IPS-18a (cell line): Measurements from ENCODE around the gene CCDC14.

Experiments used
- H3K27ac ChIP-seq: one replicate; pipeline ENCODE4 v1.5.1; 2013; ENCODE audit warnings: low read length
- H3K27me3 ChIP-seq: one replicate; pipeline ENCODE4 v1.6.1; 2013; ENCODE audit warnings: mild to moderate bottlenecking, low read length; ENCODE audit not compliant: control insufficient read depth, insufficient read depth
- H3K36me3 ChIP-seq: one replicate; pipeline ENCODE4 v1.6.1; 2013; ENCODE audit warnings: low read depth, low read length; ENCODE audit not compliant: control insufficient read depth
- H3K4me1 ChIP-seq: one replicate; pipeline ENCODE4 v1.6.1; 2013; ENCODE audit warnings: low read depth, low read length; ENCODE audit not compliant: control insufficient read depth
- H3K4me3 ChIP-seq: one replicate; pipeline ENCODE4 v1.5.1; 2013; ENCODE audit warnings: low read length
- H3K9ac ChIP-seq: one replicate; pipeline ENCODE4 v1.6.1; 2013; ENCODE audit warnings: mild to moderate bottlenecking, low read length, moderate library complexity
- H3K9me3 ChIP-seq: one replicate; pipeline ENCODE4 v1.6.1; 2013; ENCODE audit warnings: low read depth, low read length; ENCODE audit not compliant: control insufficient read depth

CCDC14 gene

GRCh38 chr3:123930445-123930844 is 30.6 kb downstream of the CCDC14 start:
- Histone ChIP-seq H3K4me1 (no peaks in the 10 kb centered on the region), H3K36me3 (peaks cover 66% of the 10 kb centered on the region), H3K27me3 (no peaks in the 10 kb centered on the region), H3K9me3 (no peaks in the 10 kb centered on the region), H3K4me3 (no peak overlapping the region), H3K9ac (no peak overlapping the region), H3K27ac (no peak overlapping the region)

- Histone ChIP-seq H3K27me3 (no peaks in the 10 kb centered on the region), H3K27ac (no peak overlapping the region), H3K4me3 (no peak overlapping the region), H3K9me3 (no peaks in the 10 kb centered on the region), H3K9ac (no peak overlapping the region), H3K4me1 (no peaks in the 10 kb centered on the region), H3K36me3 (peaks cover 55% of the 10 kb centered on the region)
These were observed 31.7 kb downstream of the CCDC14 start for GRCh38 chr3:123929325-123929724.

GRCh38 chr3:123926396-123926795 is 34.6 kb downstream of the CCDC14 start:
- H3K4me3 ChIP-seq: no peak overlapping the region
- no peaks in the 10 kb centered on the region for H3K27me3 ChIP-seq
- no peaks in the 10 kb centered on the region for H3K4me1 ChIP-seq
- no peak overlapping the region for H3K9ac ChIP-seq
- H3K9me3 ChIP-seq: no peaks in the 10 kb centered on the region
- no peak overlapping the region for H3K27ac ChIP-seq
- H3K36me3 ChIP-seq: peaks cover 52% of the 10 kb centered on the region

GRCh38 chr3:123920868-123921267 is 40.2 kb downstream of the CCDC14 start:
- peaks cover 35% of the 10 kb centered on the region for H3K36me3 ChIP-seq
- H3K9me3 ChIP-seq: peaks cover 3% of the 10 kb centered on the region
- H3K27ac ChIP-seq: no peak overlapping the region
- H3K4me3 ChIP-seq: no peak overlapping the region
- no peak overlapping the region for H3K9ac ChIP-seq
- H3K27me3 ChIP-seq: no peaks in the 10 kb centered on the region
- H3K4me1 ChIP-seq: no peaks in the 10 kb centered on the region

- Histone ChIP-seq H3K9me3 (peaks cover 3% of the 10 kb centered on the region), H3K36me3 (peaks cover 36% of the 10 kb centered on the region), H3K4me1 (no peaks in the 10 kb centered on the region), H3K4me3 (no peak overlapping the region), H3K27me3 (no peaks in the 10 kb centered on the region), H3K27ac (no peak overlapping the region), H3K9ac (no peak overlapping the region)
These were observed 40.6 kb downstream of the CCDC14 start for GRCh38 chr3:123920383-123920782.

- no peak overlapping the region for H3K4me3 ChIP-seq
- H3K9me3 ChIP-seq: peaks cover 3% of the 10 kb centered on the region
- no peak overlapping the region for H3K27ac ChIP-seq
- H3K27me3 ChIP-seq: no peaks in the 10 kb centered on the region
- no peak overlapping the region for H3K9ac ChIP-seq
- peaks cover 46% of the 10 kb centered on the region for H3K36me3 ChIP-seq
- no peaks in the 10 kb centered on the region for H3K4me1 ChIP-seq
These were observed 41.7 kb downstream of the CCDC14 start for GRCh38 chr3:123919353-123919752.

GRCh38 chr3:123914829-123915228 is 46.2 kb downstream of the CCDC14 start:
- Histone ChIP-seq H3K9me3 (no peaks in the 10 kb centered on the region), H3K36me3 (peaks cover 23% of the 10 kb centered on the region), H3K27ac (no peak overlapping the region), H3K9ac (no peak overlapping the region), H3K4me1 (no peaks in the 10 kb centered on the region), H3K4me3 (no peak overlapping the region), H3K27me3 (no peaks in the 10 kb centered on the region)

- Histone ChIP-seq H3K9me3 (no peaks in the 10 kb centered on the region), H3K27me3 (no peaks in the 10 kb centered on the region), H3K9ac (no peak overlapping the region), H3K27ac (no peak overlapping the region), H3K36me3 (peaks cover 8% of the 10 kb centered on the region), H3K4me3 (no peak overlapping the region), H3K4me1 (no peaks in the 10 kb centered on the region)
These were observed 51.2 kb downstream of the CCDC14 start for GRCh38 chr3:123909785-123910184.

- Histone ChIP-seq H3K4me3 (no peak overlapping the region), H3K27me3 (no peaks in the 10 kb centered on the region), H3K9ac (no peak overlapping the region), H3K9me3 (no peaks in the 10 kb centered on the region), H3K36me3 (no peaks in the 10 kb centered on the region), H3K27ac (no peak overlapping the region), H3K4me1 (no peaks in the 10 kb centered on the region)
These were observed 53.3 kb downstream of the CCDC14 start for GRCh38 chr3:123907720-123908119.

- Histone ChIP-seq H3K9ac (no peak overlapping the region), H3K27ac (no peak overlapping the region), H3K4me1 (no peaks in the 10 kb centered on the region), H3K9me3 (no peaks in the 10 kb centered on the region), H3K36me3 (no peaks in the 10 kb centered on the region), H3K27me3 (no peaks in the 10 kb centered on the region), H3K4me3 (no peak overlapping the region)
These were observed 61.6 kb downstream of the CCDC14 start for GRCh38 chr3:123899300-123899865.

- no peaks in the 10 kb centered on the region for H3K36me3 ChIP-seq
- H3K9me3 ChIP-seq: peaks cover 12% of the 10 kb centered on the region
- H3K27ac ChIP-seq: no peak overlapping the region
These were observed 68.0 kb downstream of the CCDC14 start for GRCh38 chr3:123893012-123893411.

GRCh38 chr3:123892195-123892594 is 68.8 kb downstream of the CCDC14 start:
- Histone ChIP-seq H3K4me1 (no peaks in the 10 kb centered on the region), H3K9ac (no peak overlapping the region), H3K27ac (no peak overlapping the region), H3K36me3 (no peaks in the 10 kb centered on the region), H3K27me3 (no peaks in the 10 kb centered on the region), H3K9me3 (peaks cover 12% of the 10 kb centered on the region), H3K4me3 (no peak overlapping the region)

More at GRCh38 chr3:123893012-123893411, 68.0 kb downstream of the CCDC14 start:
- Histone ChIP-seq H3K27me3 (no peaks in the 10 kb centered on the region), H3K4me1 (no peaks in the 10 kb centered on the region), H3K9ac (no peak overlapping the region), H3K4me3 (no peak overlapping the region)
